Measurements from ENCODE around the gene PACS2.

- TF ChIP-seq CTCF (IDR thresholded peaks at IDR 0.05) (no peak), POLR2AphosphoS5 (IDR thresholded peaks at IDR 0.05; ENCODE audit: low read depth, low read length) (no peak), REST (IDR thresholded peaks at IDR 0.05; ENCODE audit: insufficient read depth in 1 of 2, low read depth in 2 of 2, low read length in 1 of 2) (no peak)
Observed at GRCh38 chr14:105332350-105332874, 17.9 kb downstream of the PACS2 start.
